SK-N-SH (cell line): Measurements from ENCODE around the gene SLC25A28. TPM values are rescaled to one million over a fixed set of nuclear protein-coding genes. Genes with fewer than 3 reads are reported as not detected.

Experiments
- CTCF ChIP-seq: fragments of 200-600 bp; sonication (generic); IDR thresholded peaks from 2 replicates; pipeline ENCODE4 v1.6.1; 2017; ENCODE audit warnings: antibody characterized with exemption, mild to moderate bottlenecking, moderate library complexity
- ELF1 ChIP-seq: IDR thresholded peaks from 2 replicates; pipeline ENCODE4 v1.4.0; 2012
- EZH2phosphoT487 ChIP-seq: fragments of 200-600 bp; sonication (generic); IDR thresholded peaks from 2 replicates; pipeline ENCODE4 v1.6.1; 2017; ENCODE audit warnings: low read depth, mixed run types, mild to moderate bottlenecking, antibody characterized with exemption, moderate library complexity, borderline replicate concordance
- FOXM1 ChIP-seq: IDR thresholded peaks from 2 replicates; pipeline ENCODE4 v1.4.0; 2012; ENCODE audit warnings: low read depth, mild to moderate bottlenecking
- GATA2 ChIP-seq: sonication (generic); formaldehyde crosslinking; IDR thresholded peaks from 2 replicates; pipeline ENCODE4 v1.5.0; 2020; ENCODE audit warnings: mild to moderate bottlenecking, missing genetic modification reagents
- IRF3 ChIP-seq: fragments of 150-350 bp; IDR thresholded peaks from 2 replicates; pipeline ENCODE4 v1.6.1; 2016; ENCODE audit warnings: mild to moderate bottlenecking, low read depth, low read length
- MAX ChIP-seq: IDR thresholded peaks from 2 replicates; pipeline ENCODE4 v1.4.0; 2012; ENCODE audit warnings: low read depth
- MEF2A ChIP-seq: IDR thresholded peaks from 2 replicates; pipeline ENCODE4 v1.4.0; 2012; ENCODE audit warnings: low read depth, borderline replicate concordance
- MXI1 ChIP-seq: IDR thresholded peaks from 2 replicates; pipeline ENCODE4 v1.6.1; 2012; ENCODE audit warnings: mild to moderate bottlenecking, low read depth, low read length, improper control_type of control experiment
- NFIC ChIP-seq: IDR thresholded peaks from 2 replicates; pipeline ENCODE4 v1.4.0; 2012; ENCODE audit warnings: borderline replicate concordance
- PBX3 ChIP-seq: IDR thresholded peaks from 2 replicates; pipeline ENCODE4; 2012
- RCOR1 ChIP-seq: fragments of 150-350 bp; IDR thresholded peaks from 2 replicates; pipeline ENCODE4 v1.6.1; 2017; ENCODE audit warnings: antibody characterized with exemption, low read length
- REST ChIP-seq: IDR thresholded peaks from 2 replicates; pipeline ENCODE4 v1.6.1; 2012; ENCODE audit warnings: mild to moderate bottlenecking, low read depth, low read length, moderate library complexity
- SMC3 ChIP-seq: IDR thresholded peaks from 2 replicates; pipeline ENCODE4 v1.6.1; 2012; ENCODE audit warnings: low read depth, low read length, improper control_type of control experiment
- TAF1 ChIP-seq: IDR thresholded peaks from 2 replicates; pipeline ENCODE4 v1.6.1; 2012; ENCODE audit warnings: low read depth, mild to moderate bottlenecking, low read length, moderate library complexity, borderline replicate concordance
- polyA plus RNA-seq, 3 experiments: library from polyadenylated mRNA; depleted of rRNA; stranded (reverse); fragments of >200 nt; gene quantifications; 2 replicates each; pipeline ENCODE4 v1.2.3, GENCODE V29; 2012

SLC25A28 gene
- polyA plus RNA-seq, 1 of the 3 experiments (the other 2 are of a cell fraction) = 23.8 TPM

GRCh38 chr10:99661377-99661763 lies 41.1 kb upstream of the SLC25A28 start (continued):
- TF ChIP-seq CTCF (no peak), MEF2A (0 out of 2 replicates have a peak, but pooled peaks have one; percentile 34), ELF1 (no peak), RCOR1 (no peak), MAX (peak; percentile 59; the same call in 1 of the 2 replicates), PBX3 (peak; percentile 77), NFIC (peak; percentile 78), SMC3 (no peak), MXI1 (no peak), EZH2phosphoT487 (no peak), IRF3 (no peak), TAF1 (no peak), FOXM1 (no peak), GATA2 (CRISPR knock-in tag) (no peak), REST (no peak)
- TF ChIP-seq, all 33 proteins: peak for 9
